A673 (cell line): ENCODE measurements around the gene SPANXN5.
"Not testable (repeated sequence)": the region's sequence is repeated elsewhere in the genome, so short reads cannot be mapped to it uniquely, and the experiment has no call there.

Source experiments
- CTCF ChIP-seq: fragments of 300-800, 200-600 bp; sonication (generic); conservative IDR thresholded peaks from 2 replicates; pipeline ENCODE4 v1.5.1; 2017; ENCODE audit warnings: low read depth, mild to moderate bottlenecking, antibody characterized with exemption, low read length, moderate library complexity, mixed read lengths
- EZH2 ChIP-seq: fragments of 200-600 bp; sonication (generic); IDR thresholded peaks from 2 replicates; pipeline ENCODE4 v1.6.1; 2017; ENCODE audit warnings: borderline replicate concordance, low read depth, mild to moderate bottlenecking, mixed read lengths, antibody characterized with exemption, low read length; ENCODE audit not compliant: poor library complexity, severe bottlenecking

DNA sequence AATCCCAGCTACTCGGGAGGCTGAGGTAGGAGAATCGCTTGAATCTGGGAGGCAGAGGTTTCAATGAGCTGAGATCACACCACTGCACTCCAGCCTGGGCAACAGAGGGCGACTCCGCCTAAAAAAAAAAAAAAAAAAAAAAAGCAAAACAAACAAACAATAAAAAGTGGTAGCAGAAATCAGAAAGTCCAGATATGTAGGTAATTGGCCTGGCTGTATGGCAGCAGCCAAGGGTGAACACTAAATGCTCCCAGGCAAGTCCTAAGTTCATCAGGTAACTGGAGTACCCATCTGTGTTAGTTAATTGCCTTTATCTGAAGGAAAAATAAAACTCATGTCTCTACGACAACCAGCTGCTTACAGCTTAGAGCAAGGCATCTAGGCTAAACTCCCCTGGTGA, 31.2 kb downstream of the SPANXN5 start:
- TF ChIP-seq CTCF, EZH2: not testable (repeated sequence)
